IPS DF 6.9 (cell line): ENCODE results near the gene ZNF648.
"Not testable (repeated sequence)": the region's sequence is repeated elsewhere in the genome, so short reads cannot be mapped to it uniquely, and the experiment has no call there.

Source experiments
- DNase-seq: peaks from one replicate; pipeline ENCODE4 v3.0.0-alpha.2; 2013; ENCODE audit warnings: low read depth, low spot score
- H3K27ac ChIP-seq: one replicate; pipeline ENCODE4 v1.5.1; 2013; ENCODE audit warnings: low read length, control low read depth
- H3K27me3 ChIP-seq: 2 replicates; pipeline ENCODE4 v1.6.1; 2013; ENCODE audit warnings: mild to moderate bottlenecking, low read length; ENCODE audit not compliant: control insufficient read depth, insufficient read depth
- H3K36me3 ChIP-seq: 2 replicates; pipeline ENCODE4 v1.6.1; 2013; ENCODE audit warnings: low read length; ENCODE audit not compliant: control insufficient read depth, insufficient read depth
- H3K4me1 ChIP-seq: 2 replicates; pipeline ENCODE4 v1.6.1; 2013; ENCODE audit warnings: low read length; ENCODE audit not compliant: control insufficient read depth, insufficient read depth
- H3K4me3 ChIP-seq: 2 replicates; pipeline ENCODE4 v1.5.1; 2013; ENCODE audit warnings: mild to moderate bottlenecking, low read length
- H3K9me3 ChIP-seq: 2 replicates; pipeline ENCODE4 v1.6.1; 2013; ENCODE audit warnings: low read length, inconsistent platforms; ENCODE audit not compliant: control insufficient read depth, insufficient read depth
- WGBS: extraction: QIAGEN DNeasy Blood & Tissue Kit; methylation state at CpG from one replicate; pipeline ENCODE4 v1.1.7; 2013; ENCODE audit warnings: mixed read lengths, missing lambda C conversion rate; ENCODE audit not compliant: insufficient read length, insufficient coverage; 5-methylcytosine and 5-hydroxymethylcytosine counted together

The ZNF648 gene

DNA sequence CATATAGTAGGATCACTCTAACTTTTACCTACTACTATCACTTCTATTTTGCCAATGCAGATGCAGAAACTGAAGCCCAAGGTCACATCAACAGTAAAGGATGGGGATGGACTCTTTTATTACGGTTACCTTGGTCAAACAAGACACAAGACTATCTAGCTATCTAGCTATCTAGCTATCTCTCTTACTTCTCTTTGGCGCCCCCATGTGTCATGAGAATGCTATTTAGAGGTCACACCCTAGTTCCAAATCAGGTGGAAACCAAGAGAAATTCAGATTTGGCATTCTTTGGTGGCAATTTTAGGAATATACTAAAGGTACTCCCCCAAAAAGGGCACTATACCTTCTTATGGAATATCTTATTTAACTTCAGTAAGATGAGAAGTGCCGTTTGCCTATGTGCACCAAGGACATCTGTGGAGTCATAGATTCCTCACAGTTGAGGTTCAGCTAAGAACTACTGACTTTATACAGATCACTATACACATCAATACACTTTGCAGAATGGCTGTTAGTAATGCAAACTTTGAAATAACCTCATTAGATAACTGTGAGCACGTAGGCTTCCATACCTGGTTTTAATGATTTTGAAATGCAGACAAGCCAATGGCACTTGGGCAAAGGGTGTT lies 6.7 kb downstream of the ZNF648 start:
- H3K4me3 ChIP-seq: no peak overlapping the region
- H3K4me1 ChIP-seq: no peaks in the 10 kb centered on the region
- H3K27ac ChIP-seq: no peak overlapping the region
- WGBS: no CpG with 5 or more reads among the region's 4 CpGs
- H3K9me3 ChIP-seq: no peaks in the 10 kb centered on the region
- H3K36me3 ChIP-seq: no peaks in the 10 kb centered on the region
- H3K27me3 ChIP-seq: no peaks in the 10 kb centered on the region
- DNase-seq: no peak

DNA sequence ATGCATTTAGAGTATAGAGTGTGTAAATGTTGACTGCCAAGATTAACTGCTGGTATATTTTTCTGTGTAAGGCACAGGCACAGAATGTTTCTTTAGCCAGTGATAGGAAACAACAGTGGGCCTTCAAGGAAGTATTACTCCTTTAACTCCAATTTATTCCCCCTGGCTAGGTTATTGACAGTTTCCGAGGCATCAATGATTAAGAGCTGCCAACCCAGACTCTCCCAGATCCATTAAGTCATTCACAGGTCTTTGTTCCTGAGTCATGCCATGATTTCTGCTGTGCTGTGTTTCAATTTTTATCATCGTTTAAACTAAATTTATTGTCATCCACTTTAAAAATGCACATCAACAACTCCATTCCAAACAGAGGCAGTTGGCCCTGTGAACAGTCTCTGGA lies 9.2 kb downstream of the ZNF648 start:
- H3K36me3 ChIP-seq: no peaks in the 10 kb centered on the region
- no peak for DNase-seq
- H3K4me3 ChIP-seq: no peak overlapping the region
- no peak overlapping the region for H3K27ac ChIP-seq
- WGBS: 100% methylated on average over 1 of the region's 2 CpGs
- no peaks in the 10 kb centered on the region for H3K27me3 ChIP-seq
- no peaks in the 10 kb centered on the region for H3K9me3 ChIP-seq
- no peaks in the 10 kb centered on the region for H3K4me1 ChIP-seq

- no peak overlapping the region for H3K27ac ChIP-seq
- DNase-seq: no peak
- no CpG with 5 or more reads among the region's 1 CpG for WGBS
- no peak overlapping the region for H3K4me3 ChIP-seq
- no peaks in the 10 kb centered on the region for H3K36me3 ChIP-seq
- H3K9me3 ChIP-seq: no peaks in the 10 kb centered on the region
- no peaks in the 10 kb centered on the region for H3K27me3 ChIP-seq
- no peaks in the 10 kb centered on the region for H3K4me1 ChIP-seq
Observed at GRCh38 chr1:182051938-182052337, 9.6 kb downstream of the ZNF648 start.

DNA sequence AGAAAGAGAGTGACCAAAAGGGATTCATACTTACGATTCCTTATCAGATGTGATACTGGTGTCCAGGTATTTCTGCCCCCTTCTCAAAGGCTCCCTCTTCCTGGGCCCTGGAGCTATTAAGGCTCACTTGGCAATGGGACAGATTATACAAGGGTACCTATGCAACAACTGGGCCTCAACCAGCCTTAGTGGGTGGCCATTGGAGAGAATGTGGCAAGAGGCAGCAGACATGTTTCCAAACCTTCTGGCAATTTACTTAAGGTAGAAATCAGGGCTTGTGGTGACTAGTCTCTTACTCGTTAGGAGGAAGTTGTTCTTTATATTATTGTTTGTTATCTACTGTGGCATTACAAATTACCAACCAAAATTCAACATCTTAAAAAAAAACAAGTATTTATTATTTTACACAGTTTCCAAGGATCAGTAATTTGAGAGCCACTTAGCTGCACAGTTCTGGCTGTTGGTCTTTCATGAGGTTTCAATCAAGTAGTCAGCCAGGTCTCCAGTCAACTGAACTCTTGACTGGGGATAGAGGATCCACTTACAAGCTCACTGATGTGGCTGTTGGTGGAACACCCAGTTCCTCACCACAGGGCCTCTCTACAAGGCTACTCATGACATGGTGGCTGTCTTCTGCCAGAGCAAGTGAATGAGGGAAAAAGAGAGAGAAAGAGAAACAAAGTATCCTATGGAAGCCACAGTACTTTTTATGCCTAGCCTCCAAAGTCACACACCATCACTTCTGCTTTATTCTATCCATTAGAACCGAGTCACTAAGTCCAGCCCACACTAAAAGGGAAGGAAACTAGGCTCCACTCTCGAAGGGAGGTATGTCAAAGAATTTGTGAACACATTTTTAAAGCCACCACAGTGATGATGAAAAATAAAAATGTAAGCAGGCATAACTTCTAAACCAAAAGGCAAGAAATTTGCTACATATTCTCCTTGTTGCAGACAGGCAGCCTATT lies 10.7 kb downstream of the ZNF648 start:
- no peaks in the 10 kb centered on the region for H3K27me3 ChIP-seq
- no peak overlapping the region for H3K4me3 ChIP-seq
- H3K9me3 ChIP-seq: no peaks in the 10 kb centered on the region
- no CpG with 5 or more reads among the region's 4 CpGs for WGBS
- no peaks in the 10 kb centered on the region for H3K4me1 ChIP-seq
- H3K27ac ChIP-seq: no peak overlapping the region
- DNase-seq: no peak
- H3K36me3 ChIP-seq: no peaks in the 10 kb centered on the region

DNA sequence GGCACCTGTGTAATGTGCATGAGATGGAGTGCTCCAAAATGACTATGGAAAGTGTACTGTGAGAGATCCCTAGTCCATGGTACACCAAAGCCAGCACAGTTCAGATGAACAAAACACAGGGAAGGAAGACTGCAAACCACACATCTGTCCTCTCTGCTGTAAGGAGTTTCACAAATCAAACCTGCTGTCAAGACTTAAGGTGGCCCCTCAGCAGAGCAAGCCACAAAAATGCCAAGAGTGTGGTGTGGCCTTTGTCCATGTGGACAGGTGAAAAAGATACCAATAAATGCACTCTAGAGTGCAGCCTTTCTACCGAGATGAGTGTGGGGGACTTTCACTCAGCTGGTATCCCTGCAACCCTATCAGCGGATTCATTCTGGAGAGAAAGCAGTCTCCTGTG lies 12.9 kb downstream of the ZNF648 start:
- H3K4me1 ChIP-seq: no peaks in the 10 kb centered on the region
- no peaks in the 10 kb centered on the region; the same call in 1 of the 2 replicates for H3K9me3 ChIP-seq
- H3K4me3 ChIP-seq: no peak overlapping the region
- no peak overlapping the region for H3K27ac ChIP-seq
- DNase-seq: no peak
- WGBS: no CpG with 5 or more reads among the region's 2 CpGs
- no peaks in the 10 kb centered on the region; the same call in 1 of the 2 replicates for H3K36me3 ChIP-seq
- no peaks in the 10 kb centered on the region for H3K27me3 ChIP-seq

GRCh38 chr1:182046763-182047162 lies 14.7 kb downstream of the ZNF648 start:
- no peak overlapping the region for H3K27ac ChIP-seq
- H3K27me3 ChIP-seq: no peaks in the 10 kb centered on the region
- no peaks in the 10 kb centered on the region; the same call in 1 of the 2 replicates for H3K36me3 ChIP-seq
- H3K9me3 ChIP-seq: no peaks in the 10 kb centered on the region; the same call in 1 of the 2 replicates
- no peaks in the 10 kb centered on the region for H3K4me1 ChIP-seq
- H3K4me3 ChIP-seq: no peak overlapping the region
- DNase-seq: no peak

DNA sequence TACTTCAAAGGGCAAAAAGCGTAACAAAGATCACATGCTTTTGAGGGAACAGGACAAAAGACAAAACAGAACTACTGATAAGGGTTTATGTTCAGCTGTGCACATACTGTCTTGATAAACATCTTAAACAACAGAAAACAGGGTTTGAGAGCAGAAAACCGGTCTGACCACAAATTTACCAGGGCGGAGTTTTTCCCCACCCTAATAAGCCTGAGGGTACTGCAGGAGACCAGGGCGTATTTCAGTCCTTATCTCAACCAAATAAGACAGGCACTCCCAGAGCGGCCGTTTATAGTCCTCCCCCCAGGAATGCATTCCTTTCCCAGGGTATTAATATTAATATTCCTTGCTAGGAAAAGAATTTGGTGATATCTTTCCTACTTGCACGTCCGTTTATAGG lies 16.0 kb downstream of the ZNF648 start:
- WGBS: no CpG with 5 or more reads among the region's 8 CpGs
- H3K9me3 ChIP-seq, H3K36me3 ChIP-seq, H3K27me3 ChIP-seq, DNase-seq, H3K4me3 ChIP-seq, H3K27ac ChIP-seq, H3K4me1 ChIP-seq: not testable (repeated sequence)

GRCh38 chr1:182041615-182042014 lies 19.9 kb downstream of the ZNF648 start:
- no peaks in the 10 kb centered on the region for H3K27me3 ChIP-seq
- 100% methylated on average over 2 of the region's 3 CpGs for WGBS
- H3K4me1 ChIP-seq: no peaks in the 10 kb centered on the region
- no peak overlapping the region for H3K27ac ChIP-seq
- H3K36me3 ChIP-seq: no peaks in the 10 kb centered on the region; the same call in 1 of the 2 replicates
- H3K4me3 ChIP-seq: no peak overlapping the region
- H3K9me3 ChIP-seq: peaks cover 2% of the 10 kb centered on the region
- DNase-seq: no peak

DNA sequence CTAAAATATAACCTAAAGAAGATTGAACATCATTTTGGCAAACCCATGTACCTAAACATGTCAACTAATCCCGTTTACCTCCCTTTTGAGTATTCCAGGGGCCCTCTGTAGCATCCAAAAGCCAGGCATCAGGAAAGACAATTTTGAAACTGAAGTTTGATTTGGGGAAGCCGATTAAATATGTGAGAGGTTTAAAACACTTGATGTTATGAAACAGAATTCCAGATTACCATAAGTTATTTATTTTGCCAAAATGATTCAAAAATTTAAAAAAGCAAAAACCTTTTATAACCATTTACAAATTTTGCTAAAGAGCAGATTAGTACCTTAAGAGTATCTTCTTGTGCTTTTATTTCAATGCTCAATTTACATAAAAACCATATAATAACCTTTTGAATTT lies 23.3 kb downstream of the ZNF648 start:
- no CpG with 5 or more reads among the region's 2 CpGs for WGBS
- H3K27me3 ChIP-seq: no peaks in the 10 kb centered on the region
- no peaks in the 10 kb centered on the region for H3K36me3 ChIP-seq
- H3K4me3 ChIP-seq: no peak overlapping the region
- peaks cover 2% of the 10 kb centered on the region for H3K9me3 ChIP-seq
- DNase-seq: no peak
- H3K4me1 ChIP-seq: no peaks in the 10 kb centered on the region
- no peak overlapping the region for H3K27ac ChIP-seq

- H3K9me3 ChIP-seq: peaks cover 2% of the 10 kb centered on the region
- H3K27ac ChIP-seq: no peak overlapping the region
- H3K36me3 ChIP-seq: no peaks in the 10 kb centered on the region
- WGBS: no CpG with 5 or more reads among the region's 7 CpGs
- H3K27me3 ChIP-seq: no peaks in the 10 kb centered on the region
- DNase-seq: no peak
- no peaks in the 10 kb centered on the region for H3K4me1 ChIP-seq
- H3K4me3 ChIP-seq: no peak overlapping the region
Observed at GRCh38 chr1:182035097-182035770, 26.3 kb downstream of the ZNF648 start.
